H1 (cell line): ENCODE measurements around the gene CTXN1. TPM values are rescaled to one million over a fixed set of nuclear protein-coding genes. Genes with fewer than 3 reads are reported as not detected.

Source experiments
- CTCF ChIA-PET: fragments of 300-600 bp; sonication (Branson Sonifier 250); formaldehyde crosslinking; loops from one replicate; lab custom pipeline; 2021; ENCODE audit not compliant: partially characterized antibody; lab: Charles Lee
- POLR2A ChIA-PET: fragments of 300-600 bp; sonication (Branson Sonifier 250); formaldehyde crosslinking; loops from one replicate; lab custom pipeline; 2021; ENCODE audit warnings: inconsistent platforms; ENCODE audit not compliant: partially characterized antibody; lab: Charles Lee
- DNase-seq, 2 experiments: peaks; one replicate each; pipeline versions ENCODE4 v3.0.0 to v3.0.0-alpha.2; 2010 to 2022; ENCODE audit warnings: low spot score in 2 of 2, low read depth in 1 of 2, mixed read lengths in 1 of 2
- FAIRE-seq: peaks from 2 replicates; lab custom pipeline; 2011; peaks lifted over from hg19 to GRCh38; lab: Jason Lieb, UNC
- H2AFZ ChIP-seq: 2 replicates; pipeline ENCODE4 v1.8.1; 2012; ENCODE audit warnings: low read length, inconsistent platforms
- H2AK5ac ChIP-seq: 2 replicates; pipeline ENCODE4 v1.6.1; 2013; ENCODE audit warnings: low read depth, low read length
- H2BK120ac ChIP-seq: replicated peaks from 2 replicates; pipeline ENCODE3; 2013; ENCODE audit warnings: low read depth, low read length, inconsistent platforms
- H2BK12ac ChIP-seq: 2 replicates; pipeline ENCODE4 v1.6.1; 2013; ENCODE audit warnings: low read depth, low read length
- H2BK15ac ChIP-seq: 2 replicates; pipeline ENCODE4 v1.6.1; 2013; ENCODE audit warnings: low read length
- H2BK20ac ChIP-seq: 2 replicates; pipeline ENCODE4 v1.6.1; 2013; ENCODE audit warnings: low read length
- H2BK5ac ChIP-seq: 2 replicates; pipeline ENCODE4 v1.6.1; 2013; ENCODE audit warnings: low read depth, low read length
- H3K14ac ChIP-seq: 2 replicates; pipeline ENCODE4 v1.6.1; 2013; ENCODE audit warnings: inconsistent platforms; ENCODE audit not compliant: insufficient read length
- H3K18ac ChIP-seq: 2 replicates; pipeline ENCODE4 v1.6.1; 2013; ENCODE audit warnings: low read length; ENCODE audit errors: extremely low read depth
- H3K23ac ChIP-seq: 2 replicates; pipeline ENCODE4 v1.6.1; 2013; ENCODE audit warnings: inconsistent platforms; ENCODE audit not compliant: insufficient read length
- H3K23me2 ChIP-seq: 2 replicates; pipeline ENCODE4 v1.6.1; 2013; ENCODE audit warnings: low read depth, low read length
- H3K27ac ChIP-seq: 2 replicates; pipeline ENCODE4 v1.6.1; 2011; ENCODE audit warnings: low read depth, low read length, inconsistent platforms
- H3K27me3 ChIP-seq, 4 experiments: replicated peaks in 1 of 4; 1 replicate in 1 of 4; 2 replicates in 3 of 4; pipeline versions ENCODE4 v1.6.1 to v1.8.1; 2011 to 2013; ENCODE audit warnings: low read length in 3 of 4, mild to moderate bottlenecking in 3 of 4, inconsistent platforms in 2 of 4, mixed read lengths in 2 of 4, moderate library complexity in 1 of 4; ENCODE audit not compliant: control insufficient read depth in 3 of 4, insufficient read depth in 3 of 4; ENCODE audit errors: extremely low read depth in 1 of 4
- H3K36me3 ChIP-seq, 4 experiments: 2 replicates each; pipeline versions ENCODE4 v1.6.1 to v1.8.1; 2011 to 2013; ENCODE audit warnings: mild to moderate bottlenecking in 4 of 4, low read length in 3 of 4, moderate library complexity in 2 of 4, control low read depth in 1 of 4, inconsistent platforms in 1 of 4; ENCODE audit not compliant: insufficient read depth in 4 of 4, control insufficient read depth in 2 of 4
- H3K4ac ChIP-seq: replicated peaks from 2 replicates; pipeline ENCODE3; 2013; ENCODE audit warnings: low read length, low read depth, mixed read lengths, inconsistent platforms; ENCODE audit not compliant: insufficient read length
- H3K4me1 ChIP-seq, 4 experiments: replicated peaks in 1 of 4; 1 replicate in 1 of 4; 2 replicates in 3 of 4; pipeline versions ENCODE4 v1.6.1 to v1.8.1; 2011 to 2013; ENCODE audit warnings: low read length in 3 of 4, inconsistent platforms in 2 of 4, mixed read lengths in 1 of 4; ENCODE audit not compliant: insufficient read depth in 4 of 4, control insufficient read depth in 3 of 4
- H3K4me2 ChIP-seq, 2 experiments: 2 replicates each; pipeline versions ENCODE4 v1.6.1 to v1.8.1; 2011 to 2013; ENCODE audit warnings: low read depth in 2 of 2, low read length in 2 of 2, control low read depth in 1 of 2, inconsistent platforms in 1 of 2, mild to moderate bottlenecking in 1 of 2; ENCODE audit not compliant: insufficient read depth in 1 of 2
- H3K4me3 ChIP-seq, 4 experiments: fragments of 200-600, 300-600 bp in 1 of 4; sonication (generic), shearing (Covaris generic), sonication (Bioruptor Twin) in 1 of 4; 2 replicates each; pipeline versions ENCODE4 v1.5.1 to v1.8.1; 2011 to 2016; ENCODE audit warnings: low read length in 4 of 4, low read depth in 3 of 4, control low read depth in 2 of 4, inconsistent platforms in 2 of 4, mild to moderate bottlenecking in 2 of 4, mixed read lengths in 1 of 4, moderate library complexity in 1 of 4; ENCODE audit not compliant: insufficient read depth in 2 of 4; ENCODE audit errors: extremely low read depth in 1 of 4
- H3K56ac ChIP-seq: replicated peaks from 2 replicates; pipeline ENCODE3; 2013; ENCODE audit warnings: low read depth, mild to moderate bottlenecking, mixed read lengths, low read length, inconsistent platforms; ENCODE audit not compliant: insufficient read length
- H3K79me1 ChIP-seq: 2 replicates; pipeline ENCODE4 v1.6.1; 2013; ENCODE audit warnings: low read depth, low read length, control low read depth
- H3K79me2 ChIP-seq, 2 experiments: 2 replicates each; pipeline versions ENCODE4 v1.6.1 to v1.8.1; 2012 to 2013; ENCODE audit warnings: low read length in 2 of 2, mild to moderate bottlenecking in 2 of 2, inconsistent platforms in 1 of 2; ENCODE audit not compliant: insufficient read depth in 2 of 2, control insufficient read depth in 1 of 2
- H3K9ac ChIP-seq, 4 experiments: replicated peaks in 1 of 4; 1 replicate in 1 of 4; 2 replicates in 3 of 4; pipeline versions ENCODE4 v1.6.1 to v1.8.1; 2011 to 2013; ENCODE audit warnings: low read depth in 3 of 4, low read length in 3 of 4, control low read depth in 2 of 4, mild to moderate bottlenecking in 2 of 4, moderate library complexity in 2 of 4, inconsistent platforms in 1 of 4; ENCODE audit errors: extremely low read depth in 1 of 4
- H3K9me3 ChIP-seq, 2 experiments: 2 replicates each; pipeline versions ENCODE4 v1.6.1 to v1.8.1; 2012 to 2013; ENCODE audit warnings: mild to moderate bottlenecking in 2 of 2, moderate library complexity in 2 of 2, control low read depth in 1 of 2, inconsistent platforms in 1 of 2, low read depth in 1 of 2, low read length in 1 of 2, mixed read lengths in 1 of 2; ENCODE audit not compliant: insufficient read depth in 2 of 2
- H4K20me1 ChIP-seq, 2 experiments: replicated peaks in 1 of 2; 2 replicates each; pipeline versions ENCODE3 to v1.8.1; 2011 to 2013; ENCODE audit warnings: inconsistent platforms in 2 of 2, low read length in 2 of 2, mild to moderate bottlenecking in 1 of 2; ENCODE audit not compliant: insufficient read depth in 2 of 2, control insufficient read depth in 1 of 2
- H4K5ac ChIP-seq: 2 replicates; pipeline ENCODE4 v1.6.1; 2013; ENCODE audit warnings: low read length, low read depth, mixed read lengths, inconsistent platforms; ENCODE audit not compliant: insufficient read length
- H4K8ac ChIP-seq: 2 replicates; pipeline ENCODE4 v1.8.0; 2013; ENCODE audit warnings: mild to moderate bottlenecking, moderate library complexity, low read length, inconsistent platforms; ENCODE audit not compliant: insufficient read depth; ENCODE audit errors: extremely low read depth
- H4K91ac ChIP-seq: replicated peaks from 2 replicates; pipeline ENCODE3; 2013; ENCODE audit warnings: low read length, mixed read lengths, inconsistent platforms; ENCODE audit not compliant: insufficient read length
- CBX8 ChIP-seq: fragments of 300-800, 300-1000 bp; sonication (generic); IDR thresholded peaks from 2 replicates; pipeline ENCODE4 v1.7.1; 2016; ENCODE audit warnings: low read depth, low read length, borderline replicate concordance
- POLR2A ChIP-seq, 2 experiments: IDR thresholded peaks; 1 replicate in 1 of 2; 2 replicates in 1 of 2; pipeline ENCODE4 v1.6.1; 2011; ENCODE audit warnings: low read depth in 2 of 2, low read length in 2 of 2, mild to moderate bottlenecking in 2 of 2; ENCODE audit errors: control extremely low read depth in 1 of 2
- RBBP5 ChIP-seq: IDR thresholded peaks from 2 replicates; pipeline ENCODE4 v1.7.1; 2012; ENCODE audit warnings: low read depth, mild to moderate bottlenecking, inconsistent platforms, low read length, moderate library complexity, borderline replicate concordance
- SIN3A ChIP-seq, 2 experiments: IDR thresholded peaks in 1 of 2; conservative IDR thresholded peaks in 1 of 2; 2 replicates each; pipeline ENCODE4 v1.6.1; 2011 to 2012; ENCODE audit warnings: low read length in 2 of 2, improper control_type of control experiment in 1 of 2, low read depth in 1 of 2, mild to moderate bottlenecking in 1 of 2
- SIX5 ChIP-seq: IDR thresholded peaks from 2 replicates; pipeline ENCODE4 v1.6.1; 2011; ENCODE audit warnings: mild to moderate bottlenecking, low read depth, low read length
- SRF ChIP-seq: IDR thresholded peaks from 2 replicates; pipeline ENCODE4 v1.6.1; 2011; ENCODE audit warnings: mild to moderate bottlenecking, low read depth, low read length, moderate library complexity
- WGBS, 2 experiments: shearing (Covaris generic) in 1 of 2; methylation state at CpG; one replicate each; pipeline versions ENCODE4 v1.1.6 to v1.1.7; 2013 to 2015; ENCODE audit warnings: low lambda C conversion rate in 2 of 2, mixed read lengths in 2 of 2, inconsistent platforms in 1 of 2, low coverage in 1 of 2, missing lambda C conversion rate in 1 of 2; ENCODE audit not compliant: insufficient replicate concordance in 2 of 2, insufficient coverage in 1 of 2, insufficient read length in 1 of 2; ENCODE audit errors: extremely low coverage in 1 of 2, missing lambda C conversion rate in 1 of 2; 5-methylcytosine and 5-hydroxymethylcytosine counted together
- polyA plus RNA-seq, 7 experiments: library from polyadenylated mRNA; depleted of rRNA in 3 of 7; stranded (reverse) in 5 of 7; unstranded in 2 of 7; fragments of >200 nt in 5 of 7; fragments of 200-250 nt in 2 of 7; gene quantifications; 1 replicate in 5 of 7; 2 replicates in 1 of 7; 4 replicates in 1 of 7; pipeline versions ENCODE4 v1.2.1 to v1.2.3, GENCODE V29; 2011 to 2013; ENCODE audit warnings: missing spikeins in 2 of 7, mixed read lengths in 2 of 7
- total RNA-seq: library from RNA; stranded (reverse); fragmentation: NEBNext Ultra II Directional; extraction: Animal tissue kit (Norgen Biotek cat#: 25700); gene quantifications from 2 replicates; pipeline ENCODE4 v1.2.1, GENCODE V29; 2021

CTXN1 gene
- total and polyA plus RNA-seq, 2 of the 8 experiments (the other 6 are each of a cell fraction or from before 2014, with no cell fraction given), result 16.4 to 58.0 TPM

DNA sequence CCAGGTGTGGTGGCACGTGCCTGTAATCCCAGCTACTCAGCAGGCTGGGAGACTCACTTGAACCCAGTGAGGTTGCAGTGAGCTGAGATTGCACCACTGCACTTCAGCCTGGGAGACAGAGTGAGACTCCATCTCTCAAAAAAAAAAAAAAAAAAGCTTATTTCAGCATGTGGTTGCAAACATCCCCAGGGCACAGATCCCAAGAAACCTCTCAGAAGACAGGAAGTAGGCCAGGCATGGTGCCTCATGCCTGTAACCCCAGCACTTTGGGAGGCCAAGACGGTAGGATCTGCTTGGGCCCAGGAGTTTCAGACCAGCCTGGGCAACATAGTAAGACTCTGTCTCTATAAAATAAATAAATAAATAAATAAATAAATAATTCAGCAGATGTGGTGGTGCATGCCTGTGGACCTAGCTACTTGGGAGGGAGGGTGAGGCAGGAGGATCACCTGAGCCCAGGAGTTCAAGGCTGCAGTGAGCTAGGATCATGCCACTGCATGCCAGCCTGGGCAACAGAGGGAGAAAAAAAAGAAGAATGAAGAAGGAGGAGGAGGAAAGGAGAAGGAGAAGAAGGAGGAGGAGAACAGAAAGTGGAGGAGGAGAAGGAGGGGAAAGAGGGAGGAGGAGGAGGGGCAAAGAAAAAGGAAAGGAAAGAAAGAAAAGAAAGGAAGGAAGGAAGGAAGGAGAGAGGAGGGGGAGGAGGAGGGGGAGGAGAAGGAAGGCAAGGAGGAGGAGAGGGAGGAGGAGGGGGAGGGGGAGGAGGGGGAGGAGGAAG, 42.0 kb downstream of the CTXN1 start:
- Histone ChIP-seq H4K8ac (no peak overlapping the region), H2BK20ac (no peak overlapping the region), H4K5ac (no peak overlapping the region), H2AFZ (no peak overlapping the region), H3K79me1 (no peaks in the 10 kb centered on the region), H4K91ac (no peak overlapping the region), H4K20me1 (no peaks in the 10 kb centered on the region), H2BK15ac (no peak overlapping the region), H3K23ac (no peak overlapping the region), H3K23me2 (peaks cover 6% of the 10 kb centered on the region; the same call in 1 of the 2 replicates), H2BK12ac (no peak overlapping the region), H3K36me3 (no peaks in the 10 kb centered on the region), H3K4ac (no peak overlapping the region), H2BK120ac (no peak overlapping the region), H3K56ac (no peak overlapping the region), H2AK5ac (no peak overlapping the region), H3K27ac (no peak overlapping the region), H3K9me3 (no peaks in the 10 kb centered on the region), H3K18ac (no peak overlapping the region), H3K4me3 (no peak overlapping the region), H3K4me2 (no peak overlapping the region), H3K79me2 (no peaks in the 10 kb centered on the region), H3K14ac (no peak overlapping the region), H3K4me1 (peaks cover 0 to 7% (median 5%) of the 10 kb centered on the region in 4 experiments; a peak in 4 of 7 replicates), H3K27me3 (peaks cover 0 to 4% (median 3%) of the 10 kb centered on the region in 4 experiments; a peak in 4 of 7 replicates), H3K9ac (no peak overlapping the region), H2BK5ac (no peak overlapping the region)
- ChIA-PET POLR2A (interaction anchor here (0.9 to 1.5 kb wide), 8 partner anchors 9 to 59 kb away, joined by 3 to 5 read pairs (median 3); partner anchors contain the start of genes PRR36 and TIMM44), CTCF (interaction anchor here (1.3 to 2.1 kb wide), 5 partner anchors 15 to 52 kb away, joined by 4 to 6 read pairs (median 4); no protein-coding TSS in a partner anchor)
- 79% methylated on average over 2 of the region's 2 CpGs; no CpG with 5 or more reads in 1 of the 2 experiments for WGBS, 2 experiments
- DNase-seq, result no peak
- no peak for FAIRE-seq
- TF ChIP-seq POLR2A (IDR thresholded peaks at IDR 0.05; ENCODE audit: control extremely low read depth in 1 of 2, low read depth in 2 of 2, low read length in 2 of 2) (no peak), CBX8 (no peak), SIN3A (conservative IDR thresholded peaks at IDR 0.05 in 1 of 2, IDR thresholded peaks at IDR 0.05 in 1 of 2; ENCODE audit: low read depth in 1 of 2, low read length in 2 of 2) (no peak), RBBP5 (no peak), SRF (no peak), SIX5 (no peak)
